Sciatic nerve (tissue), 2 donors: ENCODE results near the gene PTPRN2. TPM values are rescaled to one million over a fixed set of nuclear protein-coding genes. Genes with fewer than 3 reads are reported as not detected.
"Not testable (repeated sequence)": the region's sequence is repeated elsewhere in the genome, so short reads cannot be mapped to it uniquely, and the experiment has no call there.

Experiments
- ATAC-seq: fragments of 200-7000 bp; cut with Tn5 transposase; one replicate; pipeline ENCODE4 v1.9.1; 2020; ENCODE audit warnings: mild to moderate bottlenecking, moderate library complexity
- DNase-seq: peaks from one replicate; pipeline ENCODE4 v3.0.0-alpha.2; 2020; ENCODE audit warnings: low spot score
- intact Hi-C: fragments of 100-400 bp; cut with DNase I; formaldehyde crosslinking; loops from one replicate; pipeline ENCODE4 v1.14.2; 2022
- total RNA-seq: library from RNA; stranded (reverse); fragmentation: NEBNext Ultra II Directional; extraction: Animal tissue kit (Norgen Biotek cat#: 25700); gene quantifications from one replicate; pipeline ENCODE4 v1.2.1, GENCODE V29; 2021
- donor health status: DM: no; HTN: no; CAD: no.
- donor health status: DM: no; HTN: no; CAD: no.

PTPRN2 gene
- total RNA-seq, 1 donor from 2014 or later: 12.7 TPM

DNA sequence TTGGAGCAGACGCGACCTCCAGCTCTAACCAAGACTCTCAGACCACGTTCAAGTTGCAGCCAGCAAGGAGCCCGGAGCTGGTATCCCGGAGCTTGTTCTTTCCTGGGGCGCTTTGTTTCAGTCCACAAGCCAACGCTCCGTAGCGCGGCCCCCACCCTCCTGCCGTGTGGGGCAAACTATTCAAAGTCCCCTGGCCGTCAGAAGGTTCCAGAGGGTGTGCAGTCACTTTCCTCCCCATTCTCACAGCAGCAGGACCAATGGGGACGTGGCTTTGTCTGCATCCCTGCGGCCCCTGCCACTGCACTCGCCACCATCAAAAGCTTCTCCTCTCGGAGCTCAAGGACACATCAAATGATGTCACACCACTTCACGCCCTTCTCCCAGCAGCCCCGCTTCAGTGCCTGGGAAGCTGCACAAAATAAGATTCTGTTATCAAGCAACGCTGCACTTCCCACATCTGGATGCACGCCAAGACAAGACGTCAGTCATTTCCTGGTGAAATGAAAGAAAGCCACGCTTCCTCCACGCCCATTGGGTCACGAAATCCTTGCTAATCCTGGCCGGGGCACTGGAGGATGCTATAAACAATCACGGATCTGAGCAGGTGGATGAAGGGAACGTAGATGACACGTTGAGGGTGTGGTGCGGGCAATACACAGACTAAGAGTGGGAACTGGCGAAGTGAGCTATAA, 348.2 kb downstream of the PTPRN2 start:
- DNase-seq (no peak), ATAC-seq (no peak)
- intact Hi-C loops: no loop called here

DNA sequence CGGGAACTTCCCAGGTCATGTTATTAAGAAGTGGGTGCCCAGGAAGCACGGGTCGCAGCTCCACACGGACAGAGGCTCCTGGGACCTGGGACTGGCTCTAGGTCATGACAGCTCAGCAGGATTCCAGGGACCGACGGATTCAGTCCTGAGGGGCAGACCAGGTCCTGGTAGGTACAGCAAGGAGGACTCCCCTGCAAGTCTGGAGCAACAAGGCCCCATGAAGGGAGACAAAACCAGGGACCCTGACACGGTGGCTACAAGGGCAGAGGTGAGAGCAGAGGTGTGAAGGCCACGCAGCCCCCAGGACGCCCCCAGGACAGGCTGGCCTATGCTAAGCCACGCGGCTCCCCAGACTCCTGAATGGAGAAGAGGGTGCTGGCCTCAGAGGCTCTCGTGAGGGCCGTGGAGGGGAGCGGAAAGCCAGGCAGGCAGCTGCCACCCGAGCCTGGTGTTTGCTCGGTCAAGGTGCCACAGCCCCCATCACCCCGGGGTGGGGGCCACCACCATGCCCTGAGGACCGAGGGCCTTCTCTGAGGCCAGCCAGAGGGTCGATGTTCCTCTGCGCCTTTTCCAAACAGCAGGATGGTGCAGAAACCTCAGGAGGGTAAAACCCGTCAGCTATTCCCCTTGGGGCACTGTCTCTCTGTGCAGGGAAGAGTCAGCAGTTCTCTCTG, 348.9 kb downstream of the PTPRN2 start:
- ATAC-seq (no peak), DNase-seq (no peak)
- intact Hi-C loops: no loop called here

DNA sequence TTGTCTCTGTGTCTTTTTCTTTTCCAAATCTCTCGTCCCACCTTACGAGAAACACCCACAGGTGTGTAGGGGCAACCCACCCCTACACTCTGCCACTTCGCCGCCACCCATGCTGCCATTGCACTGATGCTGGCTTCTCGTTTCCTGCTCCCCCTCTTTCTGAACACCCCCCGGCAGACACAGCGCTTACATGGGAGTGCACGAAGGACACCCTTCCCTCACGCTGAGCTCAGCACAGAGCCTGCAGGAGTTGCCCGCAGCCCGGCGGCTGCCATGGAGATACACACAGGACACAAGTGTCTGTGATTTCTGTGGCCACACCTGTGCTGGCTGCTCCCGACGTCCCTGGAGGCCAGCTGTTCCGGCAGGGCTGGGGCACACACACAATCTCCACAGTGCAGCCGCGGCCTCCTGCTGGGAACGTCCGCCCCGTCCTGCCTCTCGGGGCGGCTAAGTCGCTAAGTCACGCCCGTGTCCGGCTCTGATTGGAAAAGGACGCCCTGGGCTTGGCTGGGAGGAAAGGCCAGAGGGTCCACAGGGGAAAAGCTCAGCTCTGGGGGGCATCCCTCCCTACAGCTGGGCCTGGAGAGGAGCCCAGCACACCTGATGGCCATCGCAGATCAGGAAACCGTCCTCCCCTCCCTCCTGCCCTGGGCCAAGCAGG, 349.8 kb downstream of the PTPRN2 start:
- DNase-seq (no peak), ATAC-seq (no peak)
- intact Hi-C loops: no loop called here

DNA sequence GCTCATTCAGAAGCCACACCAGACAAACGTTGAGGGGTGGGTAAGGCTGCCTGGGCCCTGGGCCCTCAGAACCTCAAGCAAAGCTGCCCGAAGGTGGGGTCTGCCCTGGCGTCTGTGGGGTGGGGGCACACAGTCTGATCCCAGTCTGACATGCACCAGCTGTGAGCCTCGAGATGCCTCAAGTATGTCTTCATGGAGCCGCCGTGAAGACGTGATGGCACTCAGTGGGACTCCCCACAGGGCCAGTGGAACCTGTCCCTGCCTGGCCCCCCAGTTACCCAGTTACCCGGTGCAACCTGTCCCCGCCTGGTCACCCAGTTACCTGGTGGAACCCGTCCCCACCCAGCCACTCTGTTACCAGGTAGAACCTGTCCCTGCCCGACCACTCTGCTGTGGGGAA, 351.2 kb downstream of the PTPRN2 start:
- ATAC-seq: no peak

DNA sequence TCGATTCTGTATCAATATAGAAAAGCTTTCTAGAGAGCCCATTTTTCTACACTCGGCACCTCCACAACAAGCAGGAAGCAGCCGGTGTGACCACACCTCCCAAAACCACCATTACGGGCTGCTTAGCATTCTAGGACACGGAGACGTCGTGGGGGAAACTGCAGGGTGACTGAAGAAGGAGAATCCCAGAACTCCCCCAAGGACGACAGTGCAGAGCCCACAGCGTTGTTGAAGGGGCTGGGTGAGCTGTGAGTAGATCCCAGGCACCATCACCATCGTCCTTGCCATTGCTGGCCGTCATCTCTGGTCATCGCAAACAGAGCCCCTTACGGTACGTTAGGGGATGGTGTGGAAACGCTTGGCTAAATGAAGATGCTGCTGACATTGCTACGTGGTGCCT, 351.8 kb downstream of the PTPRN2 start:
- ATAC-seq: no peak
- intact Hi-C loops: no loop called here
- no peak for DNase-seq

More for the DNA sequence above, 351.2 kb downstream of the PTPRN2 start:
- DNase-seq: no peak
- intact Hi-C loops: no loop called here

DNA sequence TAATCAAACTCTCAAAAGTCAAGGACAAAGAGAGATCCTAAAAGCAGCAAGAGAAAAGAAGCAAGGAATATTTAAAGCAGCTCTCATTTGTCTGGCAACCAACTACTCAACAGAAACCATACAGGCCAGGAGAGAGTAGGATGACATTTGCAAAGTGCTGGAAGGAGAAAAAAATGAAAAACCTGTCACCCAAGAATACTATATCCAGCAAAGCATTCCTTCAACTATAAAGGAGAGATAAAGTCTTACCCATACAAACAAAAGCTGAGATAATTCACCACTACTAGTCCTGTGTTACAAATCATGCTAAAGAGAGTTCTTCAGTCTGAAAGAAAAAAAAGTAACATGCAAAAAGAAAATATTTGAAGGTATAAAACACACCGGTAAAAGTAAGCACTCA, 357.7 kb downstream of the PTPRN2 start:
- intact Hi-C loops: no loop called here
- ATAC-seq (no peak), DNase-seq (no peak)

DNA sequence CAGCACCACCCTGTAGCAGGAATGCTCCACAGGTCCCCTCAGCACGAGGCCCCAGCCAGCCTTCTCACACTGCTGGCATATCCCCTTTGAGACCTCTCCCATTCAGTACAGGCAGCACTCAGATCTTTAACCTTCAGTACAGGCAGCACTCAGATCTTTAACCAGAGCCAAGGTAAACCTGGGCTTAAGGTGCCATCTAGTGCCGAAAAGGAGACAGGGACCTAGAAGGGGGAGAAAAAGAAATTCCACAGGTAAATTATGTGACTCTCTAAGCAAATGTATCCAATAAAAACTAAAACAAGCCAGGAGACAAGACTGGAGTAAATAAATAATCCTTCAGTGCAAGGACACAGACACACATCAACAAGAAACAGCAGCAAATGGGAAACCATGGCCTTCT, 358.6 kb downstream of the PTPRN2 start:
- DNase-seq (no peak), ATAC-seq (no peak)
- intact Hi-C loops: no loop called here

DNA sequence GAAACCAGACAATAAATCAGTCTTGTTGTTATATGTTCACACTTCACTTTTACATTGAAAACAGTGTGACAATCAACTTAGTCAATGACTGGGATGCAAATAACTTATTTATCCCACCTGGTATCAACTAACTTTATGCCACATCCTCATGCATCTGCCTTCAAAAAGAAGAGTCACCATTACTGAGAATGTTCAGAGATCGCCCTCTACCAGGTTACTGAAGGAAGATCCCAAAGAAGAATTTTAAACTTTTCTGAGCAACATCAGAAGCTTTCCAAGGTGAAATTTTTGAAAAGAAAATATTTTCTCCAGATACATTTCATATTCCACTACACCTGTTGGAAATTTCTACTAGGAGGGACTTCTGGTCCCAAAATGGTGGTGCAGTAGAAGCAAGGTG, 359.5 kb downstream of the PTPRN2 start:
- no peak for DNase-seq
- intact Hi-C loops: no loop called here
- ATAC-seq: no peak

DNA sequence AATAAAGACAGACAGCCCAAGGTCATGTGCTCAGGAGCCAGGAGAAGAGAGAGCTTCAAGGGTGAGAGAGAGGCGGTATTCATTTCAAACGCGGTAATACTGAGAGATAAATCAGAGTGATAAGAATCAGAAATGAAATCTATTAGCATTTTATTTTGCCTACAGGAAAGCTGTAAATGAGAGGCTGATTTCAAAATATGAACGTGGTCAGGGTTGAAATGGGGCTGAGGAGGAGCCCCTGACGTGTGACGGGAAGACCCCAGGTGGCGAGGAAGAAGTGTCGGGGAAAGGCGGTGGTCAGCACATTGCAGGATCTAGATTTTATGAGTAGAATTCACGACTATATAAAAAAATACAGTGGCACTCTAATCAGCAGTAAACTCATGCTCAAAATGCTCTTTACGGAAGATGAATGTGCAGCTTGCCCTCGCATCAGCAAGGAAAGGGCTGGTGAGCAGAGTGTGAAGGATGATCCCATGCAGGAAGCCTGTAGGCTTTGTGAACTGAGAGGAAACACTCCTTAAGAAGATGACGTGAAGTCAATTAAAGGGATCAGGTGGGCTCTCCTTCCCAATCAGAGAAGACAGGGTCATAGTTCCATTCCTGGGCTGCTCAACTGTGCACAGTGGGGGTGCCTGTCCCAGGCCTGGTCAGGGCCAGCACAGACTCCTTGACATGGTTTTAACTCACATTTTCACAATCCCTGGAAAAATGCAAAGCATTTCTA, 360.2 kb downstream of the PTPRN2 start:
- ATAC-seq (no peak), DNase-seq (no peak)
- intact Hi-C loops: no loop called here

DNA sequence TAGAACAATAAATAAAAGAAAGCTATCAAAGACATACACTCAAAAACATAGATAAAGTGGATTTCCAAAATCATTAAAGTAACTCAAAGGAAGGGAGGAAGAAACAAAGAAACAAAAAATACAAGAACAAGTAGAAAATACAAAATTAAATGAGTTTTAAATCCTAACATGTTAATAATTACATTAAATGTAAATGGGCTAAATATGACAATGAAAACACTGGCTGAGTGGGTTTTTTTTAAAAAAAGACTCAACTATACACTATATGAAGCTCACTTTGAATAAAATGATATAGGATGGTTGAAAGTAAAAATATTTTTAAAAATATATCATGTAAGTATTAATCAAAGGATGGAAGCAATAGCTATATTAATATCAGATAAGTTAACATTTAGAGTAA, 371.4 kb downstream of the PTPRN2 start:
- no peak for ATAC-seq
- intact Hi-C loops: no loop called here
- no peak for DNase-seq

DNA sequence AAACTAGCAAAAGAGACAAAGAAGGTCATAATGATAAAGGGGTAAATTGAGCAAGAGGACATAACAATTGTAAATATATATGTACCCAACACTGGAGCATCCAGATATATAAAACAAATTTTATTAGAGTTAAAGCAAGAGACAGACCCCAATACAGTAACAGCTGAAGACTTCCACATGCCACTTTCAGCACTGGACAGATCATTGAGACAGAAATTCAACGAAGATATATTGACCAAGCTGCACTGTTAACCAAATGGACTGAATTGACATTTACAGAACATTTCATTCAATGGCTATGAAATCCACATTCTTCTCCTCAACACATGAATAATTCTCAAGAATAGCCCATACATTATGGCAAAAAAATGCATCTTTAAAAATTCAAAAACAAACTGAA, 378.2 kb downstream of the PTPRN2 start:
- ATAC-seq: no peak
- no peak for DNase-seq
- intact Hi-C loops: no loop called here

DNA sequence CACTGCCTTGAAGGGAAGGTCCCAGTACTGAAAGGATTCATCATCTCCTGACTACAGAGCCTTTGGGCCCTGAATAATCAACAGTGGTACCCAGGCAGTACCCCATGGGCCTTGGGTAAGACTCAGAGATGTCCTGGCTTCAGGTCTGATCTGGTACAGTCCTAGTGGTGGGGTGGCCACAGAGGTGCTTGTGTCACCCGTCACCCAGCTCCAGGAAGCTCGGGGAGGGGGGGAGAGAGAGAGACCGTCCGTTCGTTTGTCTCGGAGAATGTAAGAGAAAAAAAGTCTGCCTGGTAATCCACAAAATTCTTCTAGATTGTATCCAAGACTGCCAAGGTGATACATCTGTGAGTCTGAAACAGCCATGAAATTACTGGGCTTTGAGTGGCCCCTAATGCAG, 381.3 kb downstream of the PTPRN2 start:
- ATAC-seq (no peak), DNase-seq (no peak)
- intact Hi-C loops: no loop called here

DNA sequence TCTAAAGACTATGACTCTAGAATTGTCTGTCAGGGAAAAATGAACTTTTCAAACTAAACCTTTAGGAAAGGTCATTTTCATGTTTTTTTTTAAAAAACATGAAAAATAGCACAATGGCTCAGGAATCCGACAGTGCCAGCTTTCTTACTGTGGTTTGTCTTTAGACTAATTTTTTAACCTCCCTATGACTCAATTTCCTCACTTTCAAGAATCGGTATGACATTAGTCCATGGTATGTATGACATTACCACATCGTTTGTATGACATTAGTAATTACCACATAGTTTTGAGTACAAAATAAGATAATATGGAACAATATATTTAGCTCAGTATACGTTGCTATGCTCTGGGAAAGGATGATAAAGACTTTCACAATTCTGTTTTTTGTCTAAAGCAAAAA, 383.2 kb downstream of the PTPRN2 start:
- DNase-seq (no peak), ATAC-seq (no peak)
- intact Hi-C loops: no loop called here

DNA sequence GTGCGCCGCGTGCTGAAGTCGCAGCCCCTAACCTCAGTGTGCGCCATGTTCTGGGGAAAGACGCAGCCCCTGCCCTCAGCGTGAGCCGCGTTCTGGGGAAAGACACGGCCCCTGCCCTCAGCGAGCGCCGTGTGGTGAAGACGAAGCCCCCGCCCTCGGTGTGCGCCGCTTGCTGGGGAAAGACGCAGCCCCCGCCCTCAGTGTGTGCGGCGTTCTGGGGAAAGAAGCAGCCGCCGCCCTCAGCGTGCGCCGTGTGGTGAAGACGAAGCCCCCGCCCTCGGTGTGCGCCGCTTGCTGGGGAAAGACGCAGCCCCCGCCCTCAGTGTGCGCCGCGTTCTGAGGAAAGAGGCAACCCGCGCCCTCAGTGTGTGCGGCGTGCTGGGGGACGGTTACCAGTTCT, 383.7 kb downstream of the PTPRN2 start:
- intact Hi-C loops, DNase-seq, ATAC-seq: not testable (repeated sequence)

DNA sequence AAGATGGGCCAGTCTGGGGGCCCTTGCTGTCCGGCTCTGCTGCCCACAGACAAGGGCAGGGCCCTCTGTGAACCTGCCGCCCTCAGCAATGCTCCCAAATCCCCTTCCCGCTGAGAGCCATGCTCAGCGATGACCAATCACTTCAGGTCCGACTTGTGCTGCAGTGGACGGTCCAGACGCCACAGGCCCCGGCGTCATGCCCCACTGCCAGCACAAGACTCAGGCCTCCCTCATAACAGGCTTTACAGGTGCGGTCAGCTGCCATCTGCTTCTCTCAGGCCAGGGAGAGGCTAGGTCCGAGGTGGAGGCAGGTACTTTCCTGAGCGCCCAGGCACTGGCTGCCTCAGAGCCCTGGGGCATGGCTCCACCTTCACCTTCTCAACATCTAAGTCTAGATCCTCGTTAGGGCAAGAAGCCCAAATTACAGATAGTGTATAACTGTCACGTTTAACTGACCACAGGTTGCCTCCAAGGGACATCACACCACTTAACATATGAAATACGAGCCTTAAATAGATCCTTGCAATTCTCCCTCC, 393.2 kb downstream of the PTPRN2 start:
- no peak for DNase-seq
- intact Hi-C loops: no loop called here
- ATAC-seq: no peak

DNA sequence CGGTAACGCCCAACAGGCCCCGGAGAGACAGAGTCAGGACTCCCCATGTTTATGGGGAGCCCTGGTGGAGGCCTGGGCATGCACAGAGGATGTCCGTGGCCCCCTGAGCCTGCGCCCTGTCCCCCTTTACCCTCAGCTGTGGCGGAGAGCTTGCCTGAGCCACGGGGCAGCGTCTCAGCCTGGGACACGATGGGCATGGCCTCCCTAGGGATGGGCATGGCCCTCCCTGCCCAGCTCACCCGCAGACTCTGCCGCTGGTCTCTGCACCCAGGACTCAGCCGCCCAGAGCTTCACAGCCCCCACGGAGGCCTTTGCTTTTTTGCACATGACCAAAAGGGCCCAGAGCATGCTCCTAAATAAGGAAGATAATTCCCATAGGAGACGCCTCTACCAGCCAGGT, 394.2 kb downstream of the PTPRN2 start:
- intact Hi-C loops: no loop called here
- ATAC-seq (no peak), DNase-seq (no peak)

DNA sequence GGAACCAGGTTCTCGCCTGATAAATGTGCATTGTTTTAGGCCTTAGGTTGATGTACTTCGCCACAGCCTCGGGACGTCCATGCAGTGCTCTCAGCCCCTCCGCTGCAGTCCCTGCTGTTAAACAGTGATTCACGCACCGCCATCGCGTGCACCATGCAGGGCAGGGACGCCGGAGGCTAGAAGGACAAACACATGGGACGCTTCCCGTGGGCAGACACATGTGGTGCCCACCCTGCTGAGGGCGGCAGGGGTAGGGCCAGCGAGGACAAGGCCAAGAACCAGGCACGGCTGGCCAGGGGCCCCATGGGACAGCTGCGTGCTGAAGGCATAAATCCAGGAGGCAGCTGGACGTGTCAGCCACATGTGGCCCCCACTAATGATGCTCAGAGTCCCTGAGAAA, 394.7 kb downstream of the PTPRN2 start:
- DNase-seq (no peak), ATAC-seq (no peak)
- intact Hi-C loops: no loop called here

DNA sequence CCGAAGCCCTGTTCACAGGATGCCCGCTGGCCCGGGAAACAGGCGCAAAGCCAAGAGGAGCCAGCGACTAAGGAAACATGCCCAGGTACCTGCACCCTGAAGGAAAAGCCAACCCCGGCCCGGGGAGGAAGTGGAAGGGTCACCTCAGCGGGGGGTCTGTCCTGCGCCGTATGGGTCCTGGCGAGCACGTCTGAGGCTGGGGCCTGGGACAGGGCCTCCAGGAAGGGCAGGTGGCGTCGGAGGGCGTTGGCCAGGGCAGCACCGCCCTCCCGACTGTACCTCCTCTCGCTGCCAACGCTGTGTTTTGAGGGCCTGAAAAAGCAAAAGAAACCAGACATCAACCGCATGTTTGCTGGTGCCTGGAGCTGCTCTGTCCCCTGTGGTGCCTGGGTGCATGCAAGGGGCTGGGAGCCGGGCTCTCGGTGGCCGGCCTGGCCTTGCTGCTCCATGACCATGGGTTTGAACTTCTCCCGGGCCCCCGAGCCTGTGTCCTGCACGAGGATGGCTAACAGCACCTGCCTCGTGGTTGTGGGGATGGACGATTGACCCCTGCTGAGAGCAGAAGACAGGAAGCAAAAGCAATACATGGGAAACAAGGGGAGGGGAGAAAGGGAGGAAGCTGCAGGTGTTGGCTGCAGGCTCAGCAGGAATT, 395.3 kb downstream of the PTPRN2 start:
- DNase-seq (no peak), ATAC-seq (no peak)
- intact Hi-C loops: no loop called here

DNA sequence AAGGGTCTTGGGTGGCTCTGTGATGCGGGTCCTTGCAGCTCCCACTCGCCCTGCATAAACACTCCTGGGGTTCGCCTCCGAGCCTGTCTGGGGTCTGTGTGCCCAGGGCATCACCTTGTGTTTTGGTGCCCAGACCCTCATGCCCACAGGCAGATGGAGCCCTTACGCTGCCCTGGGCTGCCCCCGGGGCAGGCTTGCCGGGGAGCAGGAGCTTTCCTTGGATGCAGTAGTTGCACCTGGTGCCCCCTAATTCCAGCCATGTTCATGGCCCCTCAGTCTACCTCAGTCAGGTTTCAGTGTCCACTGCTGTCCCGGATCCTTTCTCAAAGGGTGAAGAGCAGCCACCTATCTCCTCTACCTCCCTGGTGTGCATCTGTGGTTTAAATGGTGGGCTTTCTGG, 396.0 kb downstream of the PTPRN2 start:
- intact Hi-C loops: no loop called here
- no peak for ATAC-seq
- no peak for DNase-seq
